ENCODE measurements around the gene C4orf50.

The C4orf50 gene

DNA sequence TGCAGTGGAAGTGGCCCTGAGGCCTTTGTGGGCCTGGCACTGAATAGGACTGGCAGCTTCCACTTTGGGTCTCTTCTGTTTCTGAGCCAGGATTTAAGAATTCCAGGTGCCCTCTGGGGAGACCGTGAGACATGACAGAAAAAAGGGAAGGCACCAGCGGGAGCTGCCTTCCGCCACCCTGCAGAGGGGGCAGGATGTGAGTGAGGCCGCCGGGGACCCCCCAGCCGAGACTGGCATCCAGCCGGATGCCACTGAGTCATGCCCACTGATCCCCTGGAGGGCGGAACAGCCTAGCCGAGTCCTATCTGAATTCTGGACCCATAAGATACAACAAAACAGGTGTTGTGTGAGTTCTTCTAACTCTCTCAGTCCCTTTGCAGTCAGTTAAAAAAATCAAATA, 41.3 kb downstream of the C4orf50 start:
- no peak overlapping the region for H3K4me3 ChIP-seq (ENCODE audit: low read depth, low read length)
- TF ChIP-seq, protein P1, sequence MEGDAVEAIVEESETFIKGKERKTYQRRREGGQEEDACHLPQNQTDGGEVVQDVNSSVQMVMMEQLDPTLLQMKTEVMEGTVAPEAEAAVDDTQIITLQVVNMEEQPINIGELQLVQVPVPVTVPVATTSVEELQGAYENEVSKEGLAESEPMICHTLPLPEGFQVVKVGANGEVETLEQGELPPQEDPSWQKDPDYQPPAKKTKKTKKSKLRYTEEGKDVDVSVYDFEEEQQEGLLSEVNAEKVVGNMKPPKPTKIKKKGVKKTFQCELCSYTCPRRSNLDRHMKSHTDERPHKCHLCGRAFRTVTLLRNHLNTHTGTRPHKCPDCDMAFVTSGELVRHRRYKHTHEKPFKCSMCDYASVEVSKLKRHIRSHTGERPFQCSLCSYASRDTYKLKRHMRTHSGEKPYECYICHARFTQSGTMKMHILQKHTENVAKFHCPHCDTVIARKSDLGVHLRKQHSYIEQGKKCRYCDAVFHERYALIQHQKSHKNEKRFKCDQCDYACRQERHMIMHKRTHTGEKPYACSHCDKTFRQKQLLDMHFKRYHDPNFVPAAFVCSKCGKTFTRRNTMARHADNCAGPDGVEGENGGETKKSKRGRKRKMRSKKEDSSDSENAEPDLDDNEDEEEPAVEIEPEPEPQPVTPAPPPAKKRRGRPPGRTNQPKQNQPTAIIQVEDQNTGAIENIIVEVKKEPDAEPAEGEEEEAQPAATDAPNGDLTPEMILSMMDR (IDR thresholded peaks at IDR 0.05; ENCODE audit: low read depth, low read length) = no peak

DNA sequence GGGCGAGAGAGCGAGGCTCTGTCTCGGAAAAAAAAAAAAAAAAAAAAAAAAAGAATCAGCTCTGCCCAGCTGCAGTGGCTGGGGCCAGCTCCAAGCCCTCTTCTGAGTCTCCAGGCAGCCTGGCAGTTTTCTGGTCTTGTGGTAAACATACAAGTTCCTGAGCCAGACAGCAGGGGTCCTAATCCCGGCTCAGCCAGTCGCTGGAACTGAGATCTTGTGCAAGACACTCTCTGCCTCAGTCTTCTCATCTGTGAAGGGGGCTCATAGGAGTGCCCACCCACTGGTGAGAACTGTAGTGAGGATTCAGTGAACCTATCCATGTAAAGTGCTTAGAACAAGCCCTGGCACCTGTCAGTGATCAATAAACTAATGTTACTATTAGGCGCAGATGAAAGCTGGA, 41.8 kb downstream of the C4orf50 start:
- TF ChIP-seq, protein P1 (IDR thresholded peaks at IDR 0.05; ENCODE audit: low read depth, low read length) = no peak

DNA sequence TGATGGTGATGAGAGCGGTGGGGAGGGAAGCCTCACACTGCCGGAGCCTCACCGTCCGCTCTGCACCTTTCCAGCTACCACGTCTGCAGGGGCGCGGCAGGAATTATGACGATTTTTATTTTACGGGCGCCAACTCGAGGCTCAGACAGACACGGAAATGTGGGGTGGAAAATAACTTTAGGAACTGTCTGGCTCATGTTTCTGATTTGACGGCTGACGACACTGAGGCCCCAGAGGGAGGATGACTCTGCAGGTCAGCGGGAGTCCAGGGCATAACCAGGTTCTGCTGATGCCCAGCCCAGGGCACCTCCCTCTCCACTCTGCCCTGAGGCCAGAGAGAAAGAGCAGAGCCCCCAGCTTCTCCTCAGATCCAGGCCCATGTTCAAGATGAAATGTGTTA, 43.9 kb downstream of the C4orf50 start:
- no peak overlapping the region for H3K4me3 ChIP-seq (ENCODE audit: low read depth, low read length)
- TF ChIP-seq, protein P1 (IDR thresholded peaks at IDR 0.05; ENCODE audit: low read depth, low read length) = no peak

More for the DNA sequence above, 41.8 kb downstream of the C4orf50 start:
- H3K4me3 ChIP-seq (ENCODE audit: low read depth, low read length) = no peak overlapping the region

DNA sequence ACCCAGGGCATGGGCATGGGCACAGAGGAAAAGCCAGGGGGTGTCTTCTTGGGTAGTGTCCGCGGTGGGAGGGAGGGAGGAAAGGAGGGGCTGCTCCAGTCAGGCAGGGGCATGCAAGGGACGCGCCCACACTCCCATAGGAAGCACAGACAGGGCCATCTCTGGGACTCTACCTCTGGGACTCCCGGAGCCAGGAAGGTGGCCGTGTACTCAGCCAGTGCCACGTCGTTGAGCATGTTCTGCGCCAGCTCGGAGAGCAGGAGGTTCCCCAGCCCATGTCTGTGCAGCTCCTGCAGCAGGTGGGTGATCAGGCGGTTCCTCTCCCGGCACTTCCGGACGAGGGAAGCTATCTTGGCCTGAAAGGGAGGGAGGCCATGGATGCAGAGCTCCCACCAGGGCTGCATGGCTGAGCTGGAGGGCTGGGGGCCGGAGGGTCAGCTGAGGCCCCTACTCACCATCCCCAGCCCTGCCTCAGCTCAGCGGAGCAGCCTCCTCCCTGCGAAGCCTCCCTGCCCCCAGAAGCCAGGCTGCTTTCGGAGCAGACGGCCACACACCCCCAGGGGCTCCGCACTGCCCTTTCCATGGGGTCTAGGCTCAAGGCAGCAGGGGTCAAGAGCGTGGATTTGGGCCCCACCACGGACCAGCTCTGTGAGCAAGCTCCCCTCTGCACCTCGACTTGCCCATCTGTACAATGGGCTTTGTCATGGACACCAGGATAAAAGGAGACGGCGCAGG, 44.6 kb downstream of the C4orf50 start:
- TF ChIP-seq, protein P1 (IDR thresholded peaks at IDR 0.05; ENCODE audit: low read depth, low read length) = no peak
- H3K4me3 ChIP-seq (ENCODE audit: low read depth, low read length) = no peak overlapping the region

DNA sequence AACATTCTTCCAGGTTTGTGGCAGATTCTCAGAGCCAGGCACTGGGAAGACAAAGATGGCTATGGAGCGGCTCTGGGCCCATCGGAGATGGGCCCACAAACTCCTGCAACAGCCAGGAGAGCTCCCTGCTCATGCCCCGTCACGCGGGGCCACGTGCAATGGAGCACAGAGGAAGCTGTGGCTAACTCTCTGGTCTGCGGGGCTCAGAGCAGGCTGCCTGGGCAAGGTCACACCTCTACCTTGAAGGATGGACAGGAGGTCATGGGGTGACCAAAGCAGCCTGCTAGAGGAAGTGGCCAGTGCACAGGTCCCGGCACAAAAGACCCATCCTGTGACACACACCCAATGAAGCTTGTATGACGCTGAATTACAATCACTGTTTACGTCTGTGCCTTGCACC, 45.2 kb downstream of the C4orf50 start:
- no peak overlapping the region for H3K4me3 ChIP-seq (ENCODE audit: low read depth, low read length)
- TF ChIP-seq, protein P1 (IDR thresholded peaks at IDR 0.05; ENCODE audit: low read depth, low read length) = no peak

DNA sequence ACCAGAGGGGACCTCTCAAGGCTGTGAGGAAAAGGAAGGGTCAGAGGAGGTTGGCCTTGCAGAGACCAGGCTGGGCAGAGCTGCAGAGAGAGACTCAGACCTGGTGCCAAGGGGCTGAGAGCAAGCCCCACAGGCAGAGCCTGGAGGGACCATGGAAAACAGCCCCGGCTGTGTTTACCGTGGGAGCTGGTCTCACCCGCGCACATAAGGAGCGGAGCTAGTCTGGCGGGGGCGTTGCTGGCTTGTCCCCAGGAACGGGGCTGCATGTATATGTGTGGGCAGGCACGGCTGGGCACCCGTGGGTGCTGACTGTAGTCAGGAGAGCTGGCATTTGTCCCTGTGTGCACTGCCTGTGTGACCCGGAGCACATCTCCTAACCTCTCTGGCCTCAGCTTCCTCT, 45.7 kb downstream of the C4orf50 start:
- TF ChIP-seq, protein P1 (IDR thresholded peaks at IDR 0.05; ENCODE audit: low read depth, low read length) = no peak
- H3K4me3 ChIP-seq (ENCODE audit: low read depth, low read length) = no peak overlapping the region

DNA sequence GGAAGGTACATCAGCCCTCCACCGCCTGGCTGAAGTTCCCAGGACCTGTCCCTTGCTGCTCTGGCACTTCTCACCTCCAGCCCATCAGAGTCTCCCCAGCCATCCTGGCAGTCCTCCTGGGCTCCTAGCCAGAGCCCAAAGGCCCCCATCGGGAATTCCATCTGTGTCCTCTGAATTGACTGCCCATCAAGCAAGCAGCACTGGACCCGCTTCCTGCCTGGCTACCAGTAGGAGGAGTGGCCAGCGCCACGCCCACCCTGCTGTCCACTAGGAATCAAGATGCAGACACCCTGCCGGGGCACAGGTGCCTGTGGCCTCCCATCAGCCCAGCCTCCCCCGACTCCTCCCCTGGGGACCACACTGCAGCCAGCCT, 47.2 kb downstream of the C4orf50 start:
- TF ChIP-seq, protein P1 (IDR thresholded peaks at IDR 0.05; ENCODE audit: low read depth, low read length) = no peak
- no peak overlapping the region for H3K4me3 ChIP-seq (ENCODE audit: low read depth, low read length)

Data from WI38 (cell line).